ENCODE results near the gene TMEM271.

Gene TMEM271

GRCh38 chr4:531721-532565 lies 44.2 kb downstream of the TMEM271 start:
- DNase-seq, result no peak

GRCh38 chr4:531076-531475 lies 45.0 kb downstream of the TMEM271 start:
- no peak for DNase-seq

GRCh38 chr4:530017-530781 lies 45.9 kb downstream of the TMEM271 start:
- no peak for DNase-seq

- no peak for DNase-seq
Measured at GRCh38 chr4:529563-529962, 46.5 kb downstream of the TMEM271 start.

- DNase-seq, result no peak
Measured at GRCh38 chr4:528835-529234, 47.3 kb downstream of the TMEM271 start.

GRCh38 chr4:528296-528695 lies 47.8 kb downstream of the TMEM271 start:
- no peak for DNase-seq

GRCh38 chr4:526971-527460 lies 49.1 kb downstream of the TMEM271 start:
- DNase-seq, result no peak

- no peak for DNase-seq
Measured at GRCh38 chr4:526189-526909, 49.7 kb downstream of the TMEM271 start.

GRCh38 chr4:525660-526059 lies 50.4 kb downstream of the TMEM271 start:
- DNase-seq, result no peak

GRCh38 chr4:524196-524595 lies 51.9 kb downstream of the TMEM271 start:
- no peak for DNase-seq

Measured in CD4-positive, alpha-beta T cell treated with Interleukin-4 for 1 hour (primary cell).